CD4-positive, alpha-beta T cell treated with Interleukin-12 subunit alpha and Interleukin-12 subunit beta, for 1 hour (primary cell): Measurements from ENCODE around the gene PDHB.
A peak's percentile ranks its signal among the peaks of the same experiment; 100 is the strongest.
"Not testable (repeated sequence)": the region's sequence is repeated elsewhere in the genome, so short reads cannot be mapped to it uniquely, and the experiment has no call there.

ENCODE experiments used
- DNase-seq: peaks from one replicate; pipeline ENCODE4 v3.0.0-alpha.2; 2020

Gene PDHB

GRCh38 chr3:58433400-58434167 is at the start of gene PDHB:
PDHB (minus strand) TSS chr3:58433832; CDS start chr3:58433809, 23 bp downstream.
- DNase-seq: peak; percentile 89

DNA sequence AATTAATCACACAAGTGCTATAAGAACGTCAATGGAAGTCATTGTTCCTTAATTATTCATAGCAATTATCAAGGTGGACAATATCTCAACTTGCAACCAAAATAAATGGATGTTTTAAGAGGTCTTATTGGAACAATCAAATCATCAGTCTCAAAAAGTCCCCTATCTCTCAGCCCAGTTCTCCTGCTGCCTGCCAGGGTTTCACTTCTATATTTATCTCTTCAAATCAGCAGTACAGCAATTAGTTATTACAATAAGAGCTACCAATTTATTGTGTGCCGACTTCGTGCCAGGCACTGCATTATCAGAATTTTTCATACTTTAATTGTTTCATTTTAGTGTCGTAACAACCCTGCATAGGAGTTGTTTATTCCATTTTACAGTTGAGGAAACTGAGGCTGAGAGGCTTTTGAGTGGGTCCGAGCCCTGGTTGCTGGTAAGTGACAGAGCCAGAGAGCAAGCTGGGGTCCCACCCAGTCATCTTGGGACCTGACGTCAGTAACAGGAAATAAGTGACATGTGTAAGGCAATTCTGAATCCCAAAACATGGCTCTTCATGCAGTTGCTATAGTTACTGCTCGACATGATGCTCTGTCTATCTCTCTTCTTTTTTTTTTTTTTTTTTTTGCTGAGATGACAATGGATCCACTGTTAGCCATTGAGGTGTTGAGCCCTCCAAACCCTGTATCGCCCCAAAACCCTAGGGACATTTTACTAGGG is 49.4 kb upstream of the PDHB start:
- no peak for DNase-seq

- DNase-seq: no peak
Observed at GRCh38 chr3:58480309-58480708, 46.7 kb upstream of the PDHB start.

- no peak for DNase-seq
Observed at GRCh38 chr3:58478781-58479180, 45.1 kb upstream of the PDHB start.

- no peak for DNase-seq
Observed at GRCh38 chr3:58474967-58475578, 41.4 kb upstream of the PDHB start.

- DNase-seq: no peak
Observed at GRCh38 chr3:58474348-58474911, 40.8 kb upstream of the PDHB start.

DNA sequence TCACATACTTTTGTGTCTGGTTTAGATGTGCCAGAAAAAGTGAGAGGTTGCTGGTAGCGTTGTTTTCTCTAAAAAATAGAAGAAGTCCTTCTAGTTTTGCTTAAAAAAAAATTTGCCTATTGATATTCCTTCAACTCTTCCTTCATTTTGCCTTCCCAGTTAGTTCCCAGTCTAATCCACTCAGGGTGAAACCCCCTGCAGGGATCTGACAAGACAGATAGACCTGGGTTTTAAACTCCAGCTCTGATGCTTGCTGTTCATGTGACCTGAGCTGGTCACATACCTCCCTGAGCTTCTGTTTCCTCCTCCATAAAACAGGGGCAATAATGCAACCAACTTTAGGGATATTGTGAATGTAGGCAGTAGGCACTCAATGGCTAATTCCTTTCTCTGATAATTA is 39.6 kb upstream of the PDHB start:
- no peak for DNase-seq

DNA sequence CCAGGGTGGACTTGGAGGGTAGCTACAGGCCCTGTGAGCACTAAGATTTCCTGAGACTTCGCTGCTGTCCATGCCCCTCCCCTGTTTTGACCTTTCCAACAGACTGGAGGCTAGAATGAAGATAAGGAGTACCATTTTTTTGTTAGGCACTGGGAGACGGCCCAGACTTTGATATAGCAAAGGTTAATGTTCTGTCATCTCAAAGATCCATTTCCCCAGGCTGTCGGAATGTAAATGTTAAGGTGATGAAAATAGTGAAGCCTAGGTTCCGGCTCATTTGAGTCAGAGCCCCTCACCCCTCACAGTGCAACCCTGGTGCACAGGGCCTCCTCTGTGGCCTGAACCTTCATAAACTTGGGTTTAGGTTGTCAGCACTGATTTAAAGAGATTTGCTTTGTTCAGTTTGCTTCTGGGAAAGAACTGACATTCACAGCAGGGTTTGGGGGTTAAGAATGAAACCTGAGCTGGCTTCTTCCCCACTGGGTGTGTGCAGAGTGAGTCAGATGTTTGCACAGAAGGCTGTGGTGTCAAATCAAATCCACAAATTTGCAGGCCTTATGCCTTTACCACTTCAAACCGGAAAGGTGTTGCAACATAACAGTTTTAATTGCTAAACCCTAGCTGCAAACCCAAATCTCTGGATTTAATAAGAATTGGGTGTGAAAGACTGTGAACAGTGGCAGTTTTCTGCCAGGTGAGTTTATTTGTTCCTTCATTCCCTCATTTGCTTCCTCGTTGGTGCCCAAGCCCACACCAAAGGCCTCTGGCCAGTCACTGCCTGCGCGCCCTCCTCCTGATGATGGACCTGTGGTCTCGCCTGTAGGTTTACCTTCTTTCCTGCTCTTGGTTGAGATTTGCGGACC is 37.6 kb upstream of the PDHB start:
- DNase-seq: peak; percentile 49

DNA sequence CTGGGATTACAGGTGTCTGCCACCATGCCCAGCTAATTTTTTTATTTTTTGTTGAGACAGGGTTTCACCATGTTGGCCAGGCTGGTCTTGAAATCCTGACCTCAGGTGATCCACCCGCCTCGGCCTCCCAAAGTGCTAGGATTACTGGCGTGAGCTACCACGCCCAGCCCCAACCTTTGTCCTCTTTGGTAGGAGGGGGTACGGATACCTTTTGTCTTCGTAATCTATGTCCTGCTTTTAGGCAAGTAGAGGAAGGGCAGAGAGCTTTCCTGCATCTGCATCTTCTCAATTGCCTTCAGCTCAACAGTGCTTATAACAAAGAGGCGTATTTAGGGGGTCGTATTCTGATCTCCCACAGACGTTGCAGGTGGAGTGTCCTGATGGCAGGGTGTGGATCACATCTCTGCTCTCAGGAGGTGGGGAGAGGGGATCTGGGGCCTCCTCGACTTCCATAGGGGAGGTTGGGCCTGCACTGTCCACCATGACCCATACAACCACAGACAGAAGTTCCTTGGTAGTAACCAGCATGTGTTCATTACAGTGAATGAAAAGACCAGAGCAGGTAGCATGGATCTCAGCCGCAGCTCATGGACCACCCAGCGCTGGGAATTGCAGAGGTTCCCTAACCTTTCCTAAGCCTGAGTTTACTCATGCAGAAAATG is 36.9 kb upstream of the PDHB start:
- DNase-seq: no peak

- DNase-seq: no peak
Observed at GRCh38 chr3:58469096-58469495, 35.5 kb upstream of the PDHB start.

GRCh38 chr3:58466899-58467563 is 33.4 kb upstream of the PDHB start:
- no peak for DNase-seq

- no peak for DNase-seq
Observed at GRCh38 chr3:58464866-58465265, 31.2 kb upstream of the PDHB start.

GRCh38 chr3:58463942-58464271 is 30.3 kb upstream of the PDHB start:
- DNase-seq: no peak

GRCh38 chr3:58463181-58463941 is 29.7 kb upstream of the PDHB start:
- peak; percentile 69 for DNase-seq

DNA sequence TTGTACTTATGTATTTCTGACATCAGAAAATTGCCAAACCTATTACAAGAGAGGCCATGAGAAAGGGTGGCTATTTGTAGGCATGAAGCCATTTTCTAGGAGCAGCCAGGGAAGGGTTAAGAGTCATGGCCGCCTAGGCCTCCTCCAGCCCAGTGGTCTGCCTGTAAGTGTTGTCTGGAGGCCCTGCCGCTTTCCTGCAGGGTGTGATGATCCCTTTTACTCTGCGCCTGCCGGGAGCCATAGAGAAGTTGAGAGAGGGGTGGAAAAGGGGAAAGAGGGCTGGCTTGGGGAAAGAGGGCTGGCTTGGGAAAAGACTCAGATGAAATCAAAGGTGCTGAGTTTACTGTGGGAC is 29.2 kb upstream of the PDHB start:
- no peak for DNase-seq

GRCh38 chr3:58459160-58459559 is 25.5 kb upstream of the PDHB start:
- DNase-seq: no peak

DNA sequence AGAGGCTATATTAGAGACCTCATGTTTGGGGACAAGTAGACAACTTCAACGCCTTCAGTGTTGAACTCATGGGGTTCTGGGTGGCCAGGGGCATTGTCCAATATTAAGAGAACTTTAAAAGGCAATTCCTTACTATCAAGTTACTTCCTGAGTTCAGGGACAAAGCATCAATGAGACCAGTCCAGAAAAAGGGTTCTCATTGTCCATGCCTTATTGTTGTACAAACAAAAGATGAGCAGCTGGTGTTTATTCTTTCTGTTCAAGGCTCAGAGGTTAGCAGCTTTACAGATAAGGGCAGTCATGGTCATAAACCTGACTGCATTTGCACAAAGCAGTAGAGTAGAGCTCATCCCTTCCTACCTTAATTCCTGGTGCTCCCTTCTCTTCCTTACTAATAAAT is 18.5 kb upstream of the PDHB start:
- DNase-seq: no peak

DNA sequence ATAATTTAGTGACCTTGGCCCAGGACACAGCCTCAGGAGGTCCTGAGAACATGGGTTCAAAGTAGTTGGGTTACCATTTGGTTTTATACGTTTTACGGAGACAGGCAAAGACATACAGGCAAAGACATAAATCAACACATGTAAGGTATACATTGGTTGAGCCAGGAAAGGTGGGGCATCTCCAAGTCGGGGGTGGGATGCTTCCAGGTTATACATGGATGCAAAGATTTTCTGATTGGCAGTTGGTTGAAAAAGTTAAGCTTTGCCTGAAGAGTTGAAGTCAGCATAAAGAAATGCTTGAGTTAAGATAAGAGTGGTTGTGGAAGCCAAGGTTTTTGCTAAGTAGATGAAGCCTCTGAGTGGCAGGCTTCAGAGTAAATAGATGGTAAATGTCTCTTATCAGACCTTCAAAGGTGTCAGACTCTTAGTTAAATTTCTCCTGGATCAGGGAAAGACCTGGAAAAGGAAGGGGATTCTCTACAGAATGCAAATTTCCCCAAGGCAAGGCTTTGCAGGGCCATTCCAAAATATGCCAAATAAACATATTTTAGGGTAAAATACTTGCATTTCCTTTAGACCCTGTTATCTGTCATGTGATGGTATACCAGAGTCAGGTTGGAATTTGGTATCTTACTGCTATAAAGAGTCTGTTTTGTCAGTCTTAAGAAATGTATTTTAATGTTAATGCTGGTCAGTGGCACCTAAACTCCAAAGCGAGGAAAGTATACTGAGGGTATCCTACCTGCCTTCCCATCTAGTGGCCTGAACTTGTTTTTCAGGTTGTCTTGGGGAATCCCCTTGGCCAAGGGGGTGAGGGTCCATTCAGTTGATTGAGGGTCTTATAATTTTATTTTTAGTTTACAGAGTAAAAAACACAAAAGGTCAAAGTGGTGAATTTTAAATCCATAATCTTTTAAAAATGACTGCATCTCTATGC is 8.2 kb upstream of the PDHB start:
- no peak for DNase-seq

DNA sequence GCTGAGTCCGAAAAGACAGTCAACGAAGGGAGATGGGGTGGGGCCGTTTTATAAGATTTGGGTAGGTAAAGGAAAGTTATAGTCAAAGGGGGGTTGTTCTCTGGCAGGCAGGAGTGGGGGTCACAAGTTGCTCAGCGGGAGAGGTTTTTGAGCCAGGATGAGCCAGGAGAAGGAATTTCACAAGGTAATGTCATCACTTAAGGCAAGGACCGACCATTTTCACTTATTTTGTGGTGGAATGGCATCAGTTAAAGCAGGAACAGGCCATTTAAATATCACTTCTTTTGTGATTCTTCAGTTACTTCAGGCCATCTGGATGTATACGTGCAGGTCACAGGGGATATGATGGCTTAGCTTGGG is 7.3 kb upstream of the PDHB start:
- not testable (repeated sequence) for DNase-seq

GRCh38 chr3:58437276-58437675 is 3.6 kb upstream of the PDHB start:
- not testable (repeated sequence) for DNase-seq
